Calu3 (cell line): Measurements from ENCODE around the gene ZBTB7A. TPM values are rescaled to one million over a fixed set of nuclear protein-coding genes. Genes with fewer than 3 reads are reported as not detected.
A peak's percentile ranks its signal among the peaks of the same experiment; 100 is the strongest.

Source experiments
- BruUV-seq: library from RNA; stranded (reverse); fragments of 400-500 nt; replicated peaks from 2 replicates; lab custom pipeline; 2021; lab: Mats Ljungman, UMichigan
- CTCF ChIA-PET: fragments of 300-600 bp; sonication (Branson Sonifier 250); formaldehyde crosslinking; loops from one replicate; lab custom pipeline; 2022; ENCODE audit warnings: antibody characterized with exemption; lab: Charles Lee
- DNase-seq: peaks from one replicate; pipeline ENCODE4 v3.0.0; 2022
- H3K27ac Mint-ChIP-seq: one replicate; pipeline ENCODE4 v1.8.0; 2022; ENCODE audit warnings: mixed read lengths; ENCODE audit not compliant: unreplicated experiment
- H3K27me3 Mint-ChIP-seq: one replicate; pipeline ENCODE4 v1.8.0; 2022; ENCODE audit warnings: mixed read lengths; ENCODE audit not compliant: unreplicated experiment
- H3K36me3 Mint-ChIP-seq: one replicate; pipeline ENCODE4 v1.8.0; 2022; ENCODE audit warnings: mild to moderate bottlenecking, moderate library complexity, mixed read lengths; ENCODE audit not compliant: insufficient read depth, unreplicated experiment
- H3K4me1 Mint-ChIP-seq: one replicate; pipeline ENCODE4 v1.8.0; 2022; ENCODE audit warnings: mild to moderate bottlenecking, low read depth, mixed read lengths; ENCODE audit not compliant: unreplicated experiment
- H3K4me3 Mint-ChIP-seq: one replicate; pipeline ENCODE4 v1.8.0; 2022; ENCODE audit warnings: mild to moderate bottlenecking, low read depth, moderate library complexity, mixed read lengths; ENCODE audit not compliant: unreplicated experiment
- H3K9me3 Mint-ChIP-seq: one replicate; pipeline ENCODE4 v1.8.0; 2022; ENCODE audit warnings: low read depth, mixed read lengths; ENCODE audit not compliant: unreplicated experiment
- CTCF ChIP-seq: fragments of 200-600 bp; IDR thresholded peaks from one replicate; pipeline ENCODE4 v1.8.0; 2022; ENCODE audit warnings: antibody characterized with exemption; ENCODE audit not compliant: unreplicated experiment
- intact Hi-C: fragments of 100-400 bp; cut with micrococcal nuclease; formaldehyde crosslinking; loops from one replicate; pipeline ENCODE4 v1.10.0; 2022; ENCODE audit not compliant: unreplicated experiment
- total RNA-seq: library from RNA; stranded (reverse); gene quantifications from 2 replicates; pipeline ENCODE4 v1.2.3, GENCODE V29; 2022

ZBTB7A gene
- total RNA-seq, 1 experiment from 2014 or later, result 38.0 TPM

- H3K4me1 Mint-ChIP-seq, result peaks cover 34% of the 10 kb centered on the region
- H3K36me3 Mint-ChIP-seq, result peaks cover 77% of the 10 kb centered on the region
- CTCF ChIA-PET, result no interaction called here
- H3K27ac Mint-ChIP-seq, result no peak overlapping the region
- intact Hi-C loops, result loop anchor here (10.0 kb wide), 1 partner anchor 130 kb away; the partner anchor contains the start of genes ANKRD24 and SIRT6
- no TSS peak for BruUV-seq
- no peak overlapping the region for H3K4me3 Mint-ChIP-seq
- H3K9me3 Mint-ChIP-seq, result no peaks in the 10 kb centered on the region
- TF ChIP-seq CTCF, result no peak
- no peaks in the 10 kb centered on the region for H3K27me3 Mint-ChIP-seq
- DNase-seq, result no peak
Observed at GRCh38 chr19:4055209-4055552, 11.5 kb downstream of the ZBTB7A start.

- H3K4me1 Mint-ChIP-seq, result peaks cover 40% of the 10 kb centered on the region
- CTCF ChIA-PET, result no interaction called here
Observed at GRCh38 chr19:4054441-4055208, 12.1 kb downstream of the ZBTB7A start.

GRCh38 chr19:4053423-4054324, 13.0 kb downstream of the ZBTB7A start:
- Mint-ChIP-seq H3K4me1 (peaks cover 43% of the 10 kb centered on the region), H3K9me3 (no peaks in the 10 kb centered on the region), H3K27ac (peak overlapping the region; percentile 98), H3K4me3 (peak overlapping the region; percentile 65), H3K27me3 (no peaks in the 10 kb centered on the region), H3K36me3 (peaks cover 82% of the 10 kb centered on the region)
- CTCF ChIA-PET, result no interaction called here
- DNase-seq, result no peak
- intact Hi-C loops, result loop anchor here (10.0 kb wide), 1 partner anchor 131 kb away; the partner anchor contains the start of genes ANKRD24 and SIRT6
- no TSS peak for BruUV-seq
- TF ChIP-seq CTCF, result no peak

More at GRCh38 chr19:4054441-4055208, 12.1 kb downstream of the ZBTB7A start:
- no peaks in the 10 kb centered on the region for H3K9me3 Mint-ChIP-seq
- H3K27ac Mint-ChIP-seq, result no peak overlapping the region
- no peaks in the 10 kb centered on the region for H3K27me3 Mint-ChIP-seq
- no peak overlapping the region for H3K4me3 Mint-ChIP-seq
- intact Hi-C loops, result loop anchor here (10.0 kb wide), 1 partner anchor 130 kb away; the partner anchor contains the start of genes ANKRD24 and SIRT6
- BruUV-seq, result no TSS peak
- DNase-seq, result no peak
- TF ChIP-seq CTCF, result no peak
- peaks cover 81% of the 10 kb centered on the region for H3K36me3 Mint-ChIP-seq

- BruUV-seq, result TSS peak; percentile 89
- peak; percentile 60 for DNase-seq
- Mint-ChIP-seq H3K4me3 (peak overlapping the region; percentile 65), H3K27ac (peak overlapping the region; percentile 98), H3K9me3 (no peaks in the 10 kb centered on the region), H3K4me1 (peaks cover 42% of the 10 kb centered on the region), H3K27me3 (no peaks in the 10 kb centered on the region), H3K36me3 (peaks cover 82% of the 10 kb centered on the region)
- CTCF ChIA-PET, result interaction anchor here (0.6 kb wide), 1 partner anchor 156 kb away, joined by 9 read pairs; no protein-coding TSS in a partner anchor
- intact Hi-C loops, result loop anchor here (10.0 kb wide), 1 partner anchor 132 kb away; the partner anchor contains the start of genes ANKRD24 and SIRT6
- TF ChIP-seq CTCF, result no peak
Observed at GRCh38 chr19:4052993-4053422, 13.7 kb downstream of the ZBTB7A start.
